GM18951 (cell line): ENCODE measurements around the gene LRRC46.

Experiments used
- POLR2A ChIP-seq: IDR thresholded peaks from 4 replicates; pipeline ENCODE4 v1.6.1; 2011; ENCODE audit warnings: mild to moderate bottlenecking; ENCODE audit not compliant: insufficient read length, insufficient read depth; ENCODE audit errors: extremely low read depth
- in situ Hi-C: fragments of 300-500 bp; cut with MboI; formaldehyde crosslinking; loops from one replicate; pipeline ENCODE4 v1.12.0; 2022; ENCODE audit warnings: low sequenced_read_pairs, mixed read lengths, inconsistent platforms; ENCODE audit not compliant: unreplicated experiment

Gene LRRC46

GRCh38 chr17:47830396-47831002 is 971 bp upstream of the LRRC46 start:
- in situ Hi-C loops: no loop called here
- TF ChIP-seq POLR2A: no peak

- in situ Hi-C loops: no loop called here
- no peak for TF ChIP-seq POLR2A
Observed at GRCh38 chr17:47831934-47832327, 461 bp downstream of the LRRC46 start.

- no peak for TF ChIP-seq POLR2A
- in situ Hi-C loops: no loop called here
Observed at GRCh38 chr17:47834756-47835155, 3.3 kb downstream of the LRRC46 start.

- TF ChIP-seq POLR2A: no peak
- in situ Hi-C loops: no loop called here
Observed at GRCh38 chr17:47836601-47837000, 5.1 kb downstream of the LRRC46 start.

GRCh38 chr17:47837401-47838039 is 6.0 kb downstream of the LRRC46 start:
- in situ Hi-C loops: no loop called here
- no peak for TF ChIP-seq POLR2A

- in situ Hi-C loops: no loop called here
- TF ChIP-seq POLR2A: no peak
Observed at GRCh38 chr17:47838636-47839035, 7.2 kb downstream of the LRRC46 start.

GRCh38 chr17:47839071-47839470 is 7.6 kb downstream of the LRRC46 start:
- in situ Hi-C loops: no loop called here
- no peak for TF ChIP-seq POLR2A

GRCh38 chr17:47840001-47840741 is 8.7 kb downstream of the LRRC46 start:
- in situ Hi-C loops: loop anchor here (5.0 kb wide), 1 partner anchor 52 kb away; no protein-coding TSS in a partner anchor
- no peak for TF ChIP-seq POLR2A

GRCh38 chr17:47840742-47841487 is 9.4 kb downstream of the LRRC46 start, which contains the start of gene SCRN2:
Gene SCRN2 (minus strand): TSS chr17:47841273. CDS start chr17:47840843, 430 bp downstream.
- in situ Hi-C loops: loop anchor here (5.0 kb wide), 1 partner anchor 51 kb away; no protein-coding TSS in a partner anchor
- TF ChIP-seq POLR2A: peak; percentile 56

GRCh38 chr17:47841488-47842291 is 10.2 kb downstream of the LRRC46 start:
- no peak for TF ChIP-seq POLR2A
- in situ Hi-C loops: loop anchor here (5.0 kb wide), 1 partner anchor 51 kb away; no protein-coding TSS in a partner anchor

GRCh38 chr17:47843391-47843730 is 11.9 kb downstream of the LRRC46 start:
- TF ChIP-seq POLR2A: no peak
- in situ Hi-C loops: loop anchor here (5.0 kb wide), 1 partner anchor 49 kb away; no protein-coding TSS in a partner anchor

GRCh38 chr17:47844227-47844626 is 12.8 kb downstream of the LRRC46 start:
- in situ Hi-C loops: loop anchor here (5.0 kb wide), 1 partner anchor 48 kb away; no protein-coding TSS in a partner anchor

More at GRCh38 chr17:47844227-47844626, 12.8 kb downstream of the LRRC46 start:
- TF ChIP-seq POLR2A: no peak
